OCI-LY7 (cell line): Measurements from ENCODE around the gene ZNF746. TPM values are rescaled to one million over a fixed set of nuclear protein-coding genes. Genes with fewer than 3 reads are reported as not detected.

ENCODE experiments used
- BruUV-seq: library from RNA; stranded (reverse); fragments of 400-500 nt; replicated peaks from 2 replicates; lab custom pipeline; 2021; lab: Mats Ljungman, UMichigan
- CTCF ChIA-PET: fragments of 300-600 bp; sonication (Branson Sonifier 250); formaldehyde crosslinking; loops from one replicate; lab custom pipeline; 2022; ENCODE audit warnings: antibody characterized with exemption; ENCODE audit not compliant: unreplicated experiment; lab: Charles Lee
- POLR2A ChIA-PET: fragments of 300-600 bp; sonication (Branson Sonifier 250); formaldehyde crosslinking; loops from one replicate; lab custom pipeline; 2022; ENCODE audit warnings: antibody characterized with exemption; lab: Charles Lee
- DNase-seq: peaks from one replicate; pipeline ENCODE4 v3.0.0-alpha.2; 2015; ENCODE audit warnings: low spot score
- H2AFZ ChIP-seq: fragments of 200-600 bp; sonication (generic), shearing (Covaris generic); 2 replicates; pipeline ENCODE4 v1.6.1; 2014; ENCODE audit warnings: mild to moderate bottlenecking, antibody characterized with exemption, low read length, moderate library complexity
- H3K27ac ChIP-seq: fragments of 200-600 bp; sonication (generic); 2 replicates; pipeline ENCODE4 v1.5.1; 2014; ENCODE audit warnings: mixed run types, low read depth, mild to moderate bottlenecking, moderate library complexity, low read length, inconsistent platforms; ENCODE audit not compliant: poor library complexity, severe bottlenecking
- H3K36me3 ChIP-seq: fragments of 200-600 bp; sonication (generic); 2 replicates; pipeline ENCODE4 v1.6.1; 2014; ENCODE audit warnings: mild to moderate bottlenecking, antibody characterized with exemption, low read length, moderate library complexity, mixed read lengths; ENCODE audit not compliant: insufficient read depth
- H3K4me1 ChIP-seq: fragments of 200-600 bp; sonication (generic); 2 replicates; pipeline ENCODE4 v1.5.1; 2014; ENCODE audit warnings: mild to moderate bottlenecking, low read length; ENCODE audit not compliant: insufficient read depth, poor library complexity, severe bottlenecking
- H3K4me2 ChIP-seq: fragments of 200-600 bp; sonication (generic); 2 replicates; pipeline ENCODE4 v1.6.1; 2014; ENCODE audit warnings: mild to moderate bottlenecking, low read length
- H3K4me3 ChIP-seq: fragments of 200-600 bp; sonication (generic); 2 replicates; pipeline ENCODE4 v1.5.1; 2014; ENCODE audit warnings: mild to moderate bottlenecking, low read depth, low read length; ENCODE audit not compliant: poor library complexity, severe bottlenecking
- H3K79me2 ChIP-seq: fragments of 200-600 bp; sonication (generic); 2 replicates; pipeline ENCODE4 v1.6.1; 2016; ENCODE audit warnings: low read depth, mild to moderate bottlenecking, low read length, moderate library complexity, mixed read lengths; ENCODE audit not compliant: insufficient read depth
- H3K9me2 ChIP-seq: fragments of 200-600 bp; sonication (generic); 2 replicates; pipeline ENCODE4 v1.6.1; 2016; ENCODE audit warnings: mild to moderate bottlenecking, low read length, mixed read lengths; ENCODE audit not compliant: insufficient read depth
- H3K9me3 ChIP-seq: fragments of 200-600 bp; sonication (generic); 2 replicates; pipeline ENCODE4 v1.6.1; 2014; ENCODE audit warnings: mild to moderate bottlenecking, mixed run types, low read length, mixed read lengths
- H4K20me1 ChIP-seq: fragments of 200-600 bp; sonication (generic); 2 replicates; pipeline ENCODE4 v1.6.1; 2014; ENCODE audit warnings: mild to moderate bottlenecking, antibody characterized with exemption, low read length, moderate library complexity, mixed read lengths; ENCODE audit not compliant: insufficient read depth
- EZH2phosphoT487 ChIP-seq: fragments of 200-600 bp; sonication (generic); IDR thresholded peaks from 2 replicates; pipeline ENCODE4 v1.6.1; 2018; ENCODE audit warnings: low read depth, borderline replicate concordance, mild to moderate bottlenecking, mixed run types, antibody characterized with exemption, low read length, moderate library complexity, mixed read lengths
- intact Hi-C: fragments of 100-400 bp; cut with micrococcal nuclease; formaldehyde crosslinking; loops from one replicate; pipeline ENCODE4 v1.10.0; 2022; ENCODE audit not compliant: unreplicated experiment
- total RNA-seq, 2 experiments: library from RNA; depleted of rRNA in 1 of 2; stranded (reverse); fragments of >200 nt in 1 of 2; shearing (Covaris generic) in 1 of 2; gene quantifications; 2 replicates each; pipeline ENCODE4 v1.2.3, GENCODE V29; 2014 to 2022
- TF ChIP-seq, protein P1 (sequence below): fragments of 200-600 bp; sonication (generic); conservative IDR thresholded peaks from 2 replicates; pipeline ENCODE4 v1.5.1; 2014; ENCODE audit warnings: mild to moderate bottlenecking, antibody characterized with exemption, low read length, moderate library complexity, mixed read lengths

ZNF746 gene
- total RNA-seq, 2 experiments from 2014 or later: 14.8 to 18.9 TPM

DNA sequence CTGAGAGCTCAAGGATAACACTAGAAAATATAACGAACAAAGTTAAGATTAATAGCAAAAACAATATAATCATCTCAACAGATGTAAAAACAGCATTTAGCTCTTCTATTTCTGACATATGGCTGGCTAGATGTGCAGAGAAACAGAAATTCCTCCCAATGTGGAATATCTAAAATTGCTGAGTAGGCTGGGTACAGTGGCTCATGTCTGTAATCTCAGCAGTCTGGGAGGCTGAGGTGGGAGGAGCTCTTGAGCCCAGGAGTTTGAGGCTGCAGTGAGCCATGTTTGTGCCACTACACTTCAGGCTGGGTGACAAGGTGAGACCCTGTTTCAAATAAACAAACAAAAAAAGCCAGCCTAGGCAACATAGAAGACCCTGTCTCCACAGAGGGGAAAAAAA, 18.0 kb downstream of the ZNF746 start:
- H3K79me2 ChIP-seq: no peaks in the 10 kb centered on the region

DNA sequence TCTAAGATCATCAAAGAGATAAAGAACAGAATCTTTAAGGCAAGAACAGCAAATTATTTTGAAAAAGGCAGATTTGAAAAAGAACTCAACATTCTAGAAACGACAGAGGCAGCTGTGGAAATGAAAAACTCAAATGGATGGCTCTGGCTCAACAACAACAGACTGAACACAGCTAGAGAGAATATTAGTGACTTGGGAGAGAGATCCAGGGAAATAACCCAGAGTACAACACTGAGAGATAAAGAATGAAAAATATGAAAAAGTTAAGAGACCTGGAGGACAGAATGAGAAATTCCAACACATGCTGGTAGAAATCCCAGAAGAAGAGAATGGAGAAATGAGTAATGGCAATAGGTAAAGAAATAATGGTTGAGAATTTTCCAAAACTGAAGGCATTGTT, 18.9 kb downstream of the ZNF746 start:
- CTCF ChIA-PET: no interaction called here
- BruUV-seq: no TSS peak

More for the DNA sequence above, 18.0 kb downstream of the ZNF746 start:
- Histone ChIP-seq H3K9me2 (no peaks in the 10 kb centered on the region), H3K36me3 (peaks cover 74% of the 10 kb centered on the region), H2AFZ (no peak overlapping the region), H4K20me1 (no peaks in the 10 kb centered on the region), H3K4me2 (no peak overlapping the region), H3K9me3 (peaks cover 15% of the 10 kb centered on the region; the same call in 1 of the 2 replicates), H3K27ac (no peak overlapping the region), H3K4me3 (no peak overlapping the region), H3K4me1 (no peaks in the 10 kb centered on the region)
- intact Hi-C loops: no loop called here
- ChIA-PET CTCF (no interaction called here), POLR2A (interaction anchor here (1.2 to 1.6 kb wide), 3 partner anchors 11 to 23 kb away, joined by 3 to 5 read pairs (median 3); partner anchors contain the start of gene ZNF777)
- no TSS peak for BruUV-seq
- TF ChIP-seq, protein P1, sequence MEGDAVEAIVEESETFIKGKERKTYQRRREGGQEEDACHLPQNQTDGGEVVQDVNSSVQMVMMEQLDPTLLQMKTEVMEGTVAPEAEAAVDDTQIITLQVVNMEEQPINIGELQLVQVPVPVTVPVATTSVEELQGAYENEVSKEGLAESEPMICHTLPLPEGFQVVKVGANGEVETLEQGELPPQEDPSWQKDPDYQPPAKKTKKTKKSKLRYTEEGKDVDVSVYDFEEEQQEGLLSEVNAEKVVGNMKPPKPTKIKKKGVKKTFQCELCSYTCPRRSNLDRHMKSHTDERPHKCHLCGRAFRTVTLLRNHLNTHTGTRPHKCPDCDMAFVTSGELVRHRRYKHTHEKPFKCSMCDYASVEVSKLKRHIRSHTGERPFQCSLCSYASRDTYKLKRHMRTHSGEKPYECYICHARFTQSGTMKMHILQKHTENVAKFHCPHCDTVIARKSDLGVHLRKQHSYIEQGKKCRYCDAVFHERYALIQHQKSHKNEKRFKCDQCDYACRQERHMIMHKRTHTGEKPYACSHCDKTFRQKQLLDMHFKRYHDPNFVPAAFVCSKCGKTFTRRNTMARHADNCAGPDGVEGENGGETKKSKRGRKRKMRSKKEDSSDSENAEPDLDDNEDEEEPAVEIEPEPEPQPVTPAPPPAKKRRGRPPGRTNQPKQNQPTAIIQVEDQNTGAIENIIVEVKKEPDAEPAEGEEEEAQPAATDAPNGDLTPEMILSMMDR: no peak
- TF ChIP-seq EZH2phosphoT487: no peak
- no peak for DNase-seq

More for the DNA sequence above, 18.9 kb downstream of the ZNF746 start:
- H3K9me3 ChIP-seq: peaks cover 15% of the 10 kb centered on the region; the same call in 1 of the 2 replicates
- no peaks in the 10 kb centered on the region for H4K20me1 ChIP-seq
- peaks cover 77% of the 10 kb centered on the region for H3K36me3 ChIP-seq
- no peak for DNase-seq
- H2AFZ ChIP-seq: no peak overlapping the region
- intact Hi-C loops: no loop called here
- H3K9me2 ChIP-seq: no peaks in the 10 kb centered on the region
- no peak for TF ChIP-seq EZH2phosphoT487
- TF ChIP-seq, protein P1: no peak
- no peak overlapping the region for H3K4me3 ChIP-seq
- POLR2A ChIA-PET: interaction anchor here (1.2 to 1.6 kb wide), 3 partner anchors 12 to 24 kb away, joined by 3 to 5 read pairs (median 3); partner anchors contain the start of gene ZNF777
- no peaks in the 10 kb centered on the region for H3K4me1 ChIP-seq
- no peaks in the 10 kb centered on the region for H3K79me2 ChIP-seq
- no peak overlapping the region for H3K4me2 ChIP-seq
- no peak overlapping the region for H3K27ac ChIP-seq
